ENCODE data around the gene MADD.

The MADD gene

GRCh38 chr11:47340980-47341775 is 71.2 kb downstream of the MADD start:
- no peak for DNase-seq (ENCODE audit: low read depth)

DNA sequence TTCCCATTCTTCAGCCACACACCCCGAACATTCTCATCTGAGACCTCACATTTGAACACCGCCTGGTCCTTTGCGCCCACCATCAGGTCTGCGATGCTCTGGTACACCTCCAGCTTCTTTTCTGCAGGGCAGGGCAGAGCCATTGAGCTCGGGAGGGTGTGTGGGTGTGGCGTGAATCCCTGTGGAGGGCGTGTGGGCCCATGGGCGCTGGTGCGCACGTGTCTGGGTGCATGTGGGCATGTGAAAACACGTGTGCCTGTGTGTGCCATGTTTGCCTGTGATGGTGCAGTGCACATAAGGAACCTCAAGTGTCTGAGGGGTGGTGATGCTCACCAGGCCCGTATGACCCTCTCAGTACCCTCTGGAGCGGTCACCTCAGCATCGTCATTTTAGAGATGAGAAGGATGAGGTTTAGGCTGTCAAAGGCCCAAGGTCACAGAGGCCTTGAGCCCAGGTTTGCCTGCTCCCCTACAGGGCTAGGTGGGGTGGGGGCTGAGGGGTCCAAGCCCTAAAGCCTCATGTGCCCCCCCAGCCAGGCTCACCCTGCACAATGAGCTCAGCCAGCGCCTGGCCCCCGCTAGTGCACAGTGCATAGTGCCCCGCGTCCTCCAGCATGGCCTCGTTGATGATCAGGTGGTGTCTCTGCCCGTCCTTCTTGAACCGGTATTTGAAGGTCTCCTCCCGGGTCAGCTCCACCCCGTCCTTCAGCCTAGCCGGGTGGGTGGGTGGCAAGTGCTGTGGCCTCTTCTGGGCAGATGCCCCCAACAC is 72.3 kb downstream of the MADD start:
- DNase-seq (ENCODE audit: low read depth), result no peak

DNA sequence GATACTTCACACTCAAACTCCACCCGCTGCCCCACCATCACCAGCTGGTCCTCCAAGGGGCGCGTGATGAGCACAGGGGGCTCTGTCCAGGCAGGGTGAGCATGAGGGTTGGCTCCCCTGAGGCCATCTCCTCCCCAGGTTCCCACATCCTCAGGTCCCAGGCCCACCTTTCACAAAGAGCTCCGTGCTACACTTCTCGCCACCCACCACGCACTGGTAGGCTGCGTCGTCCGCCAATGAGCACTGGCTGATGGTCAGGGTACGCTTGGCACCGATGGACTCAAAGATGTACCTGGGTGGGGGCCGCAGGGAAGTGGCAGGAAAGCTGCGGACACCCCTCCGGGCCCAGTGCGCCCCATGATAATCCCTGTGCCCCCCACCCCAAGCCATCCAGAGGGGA is 72.9 kb downstream of the MADD start:
- no peak for DNase-seq (ENCODE audit: low read depth)

- no peak for DNase-seq (ENCODE audit: low read depth)
These were observed 76.1 kb downstream of the MADD start for GRCh38 chr11:47345890-47346563.

GRCh38 chr11:47347137-47347536 is 77.2 kb downstream of the MADD start:
- no peak for DNase-seq (ENCODE audit: low read depth)

GRCh38 chr11:47348131-47348802 is 78.3 kb downstream of the MADD start:
- no peak for DNase-seq (ENCODE audit: low read depth)

DNA sequence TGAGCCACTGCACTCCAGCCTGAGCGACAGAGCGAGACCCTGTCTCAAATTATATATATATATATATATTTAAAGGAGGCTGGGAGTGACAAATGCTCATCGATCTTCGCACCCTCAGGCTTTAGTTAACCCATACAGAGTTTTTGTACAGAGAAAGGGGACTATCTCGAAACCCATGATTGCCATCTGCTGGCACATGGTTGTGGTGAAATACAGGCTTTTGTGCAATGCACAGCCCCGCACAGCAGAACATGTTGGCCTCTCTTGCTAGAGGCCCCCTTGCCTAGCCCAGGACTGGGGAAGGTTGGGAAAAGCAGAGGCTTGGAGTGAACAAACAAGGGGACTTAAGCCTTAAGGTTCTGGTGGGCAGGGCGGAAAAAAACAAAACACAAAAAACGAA is 78.9 kb downstream of the MADD start:
- no peak for DNase-seq (ENCODE audit: low read depth)

DNA sequence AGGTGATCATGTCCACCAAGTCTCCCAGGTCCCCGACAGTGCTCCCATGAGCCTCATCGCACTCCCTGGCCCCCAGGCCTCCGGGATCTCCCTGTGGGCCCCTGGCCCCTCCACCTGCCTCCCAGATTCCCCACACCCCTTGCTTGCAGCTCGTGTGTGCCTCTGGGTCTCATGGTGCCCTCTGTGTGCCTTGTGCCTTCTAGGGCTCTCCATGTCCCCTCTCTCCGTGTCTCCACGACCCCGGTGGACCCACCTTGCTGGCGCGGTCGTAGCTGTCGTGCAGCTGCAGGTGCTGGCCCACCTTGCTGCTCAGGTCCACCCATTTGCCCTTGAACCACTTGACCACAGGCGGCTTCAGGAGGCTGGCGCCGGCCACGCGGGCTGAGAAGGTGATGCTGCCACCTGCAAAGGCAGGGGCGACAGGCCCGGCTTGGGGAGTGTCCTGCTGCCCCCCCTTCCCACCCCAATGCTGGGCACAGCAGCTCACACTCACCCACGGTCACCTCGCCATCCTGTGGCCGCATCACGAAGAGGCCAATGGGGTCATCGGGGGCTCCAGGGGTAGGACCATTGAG is 79.7 kb downstream of the MADD start:
- DNase-seq (ENCODE audit: low read depth), result no peak

DNA sequence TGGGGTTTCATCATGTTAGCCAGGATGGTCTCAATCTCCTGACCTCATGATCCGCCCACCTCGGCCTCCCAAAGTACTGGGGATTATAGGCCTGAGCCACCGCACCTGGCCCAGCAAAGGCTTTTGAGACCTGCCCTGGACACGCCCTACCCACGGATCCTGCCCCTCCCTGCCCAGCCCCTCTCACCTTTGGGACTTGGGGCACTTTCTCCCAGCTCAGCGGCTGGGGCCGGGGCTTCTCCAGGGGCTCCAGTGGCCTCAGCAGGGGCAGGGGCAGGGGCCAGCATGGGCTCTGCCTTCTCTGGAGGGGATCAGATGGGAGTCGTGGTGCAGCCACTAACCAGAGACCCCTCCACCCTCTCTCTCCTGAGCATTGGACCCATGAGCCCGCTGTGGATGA is 80.4 kb downstream of the MADD start:
- no peak for DNase-seq (ENCODE audit: low read depth)

GRCh38 chr11:47351156-47352126 is 81.5 kb downstream of the MADD start:
- DNase-seq (ENCODE audit: low read depth), result no peak

DNA sequence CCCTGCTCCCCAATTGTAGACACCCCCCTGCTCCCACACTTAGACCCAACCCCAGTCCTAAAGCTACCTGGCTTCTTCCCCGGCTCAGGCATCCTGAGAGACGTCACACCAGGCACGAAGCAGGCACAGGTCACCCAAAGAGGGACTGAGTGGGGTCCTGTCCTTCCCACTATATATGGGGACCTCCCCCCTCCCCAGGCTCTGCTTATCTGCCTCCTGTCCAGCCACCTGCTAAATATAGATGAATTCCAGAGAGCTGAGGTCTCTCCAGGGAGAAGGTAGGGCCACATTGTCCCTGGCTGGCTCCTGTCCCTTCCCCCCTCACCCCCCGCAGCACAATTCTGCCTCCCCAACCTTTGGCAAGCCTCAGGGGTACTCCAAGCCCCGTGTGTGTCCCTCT is 82.6 kb downstream of the MADD start, which contains the start of gene MYBPC3:
Gene MYBPC3 (minus strand): TSS at position 147 of the 400 bp plus-strand sequence. CDS start 55 bp downstream, at position 92.
- DNase-seq (ENCODE audit: low read depth), result no peak

GRCh38 chr11:47353978-47354774 is 84.2 kb downstream of the MADD start:
- no peak for DNase-seq (ENCODE audit: low read depth)

DNA sequence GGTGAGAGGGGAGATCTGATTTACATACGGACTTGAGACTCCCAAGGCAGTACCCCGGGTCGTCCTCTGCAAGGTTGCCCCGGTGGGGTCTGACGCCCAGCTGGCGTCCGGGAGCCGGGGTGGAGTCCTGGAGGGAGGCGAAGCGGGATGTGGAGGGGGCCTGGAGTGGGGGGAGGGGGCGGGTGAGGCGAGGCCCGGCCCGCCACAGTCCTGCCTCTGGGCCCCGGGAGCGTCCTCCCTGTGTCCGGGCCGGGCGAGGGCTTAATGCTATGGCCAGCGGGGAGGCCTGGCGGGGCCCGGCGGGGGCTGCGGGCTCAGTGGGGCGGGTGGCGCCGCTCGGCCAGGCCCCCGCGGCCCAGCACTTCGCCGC is 85.0 kb downstream of the MADD start:
- no peak for DNase-seq (ENCODE audit: low read depth)

DNA sequence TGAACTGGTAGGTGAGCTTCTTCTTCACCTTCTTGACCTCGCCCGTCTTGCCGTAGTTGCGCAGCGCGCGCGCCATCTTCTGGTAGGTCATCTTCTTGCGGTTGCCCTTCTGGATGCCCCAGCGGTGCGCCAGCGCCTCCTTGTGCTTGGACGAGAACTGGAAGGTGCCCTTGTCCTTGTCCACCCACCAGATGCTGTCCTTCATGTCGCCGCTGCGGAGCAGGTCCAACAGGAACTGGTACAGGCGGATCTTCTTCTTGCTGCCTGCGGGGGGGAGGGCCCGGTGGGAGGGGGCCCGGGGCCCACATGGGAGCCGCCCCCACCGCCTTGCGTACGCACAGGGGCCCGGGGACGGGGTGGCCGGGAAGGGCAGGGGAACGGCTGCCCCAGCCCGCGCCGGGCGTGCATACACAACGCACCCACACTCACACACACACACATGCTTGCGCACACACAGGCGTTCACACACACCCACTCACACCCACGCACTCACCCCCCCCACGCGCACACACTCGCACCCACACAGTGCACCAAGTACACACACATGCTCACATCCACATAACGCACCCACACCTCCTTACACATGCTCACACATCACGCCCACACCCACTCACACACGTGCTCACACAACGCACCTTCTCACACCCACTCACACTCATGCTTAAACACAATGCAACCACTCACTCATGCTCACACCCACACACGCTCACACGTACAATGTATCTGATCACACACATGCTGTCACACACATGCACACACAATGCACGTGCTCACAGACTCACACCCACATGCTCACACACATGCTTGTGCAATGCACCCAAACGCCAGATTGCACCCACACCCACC is 85.6 kb downstream of the MADD start:
- no peak for DNase-seq (ENCODE audit: low read depth)

DNA sequence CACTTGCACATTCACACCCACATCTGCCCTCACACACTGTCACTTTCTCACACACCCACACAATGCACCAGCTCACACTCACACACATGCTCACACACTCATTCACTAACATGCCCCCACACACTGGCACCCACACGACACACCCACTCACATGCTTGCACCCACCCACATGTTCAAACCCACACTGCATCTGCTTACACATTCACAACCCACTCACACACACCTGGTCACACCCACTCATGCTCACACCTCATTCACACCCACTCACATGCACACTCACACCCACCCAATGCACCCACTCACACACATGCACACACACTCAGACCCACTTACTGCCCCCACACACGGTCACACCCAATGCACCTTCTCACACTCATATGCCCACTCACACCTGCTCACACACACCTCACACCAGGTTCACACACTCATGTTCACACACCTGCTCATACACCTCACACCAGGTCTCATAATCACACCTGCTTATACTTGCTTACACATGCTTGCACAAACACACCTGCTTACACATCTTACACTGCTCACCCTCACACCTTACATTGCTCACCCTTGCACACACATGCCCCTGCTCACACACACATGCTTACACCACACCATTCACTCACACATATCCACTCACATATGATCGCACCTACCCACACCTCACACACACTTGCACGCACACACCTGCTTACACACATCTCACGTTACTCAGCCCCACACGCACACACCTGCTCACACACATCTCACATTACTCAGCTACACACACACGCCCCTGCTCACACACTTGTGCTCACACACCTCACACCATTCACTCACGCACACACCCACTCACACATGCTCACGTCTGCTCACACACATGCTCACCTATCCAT is 86.4 kb downstream of the MADD start:
- DNase-seq (ENCODE audit: low read depth), result no peak

DNA sequence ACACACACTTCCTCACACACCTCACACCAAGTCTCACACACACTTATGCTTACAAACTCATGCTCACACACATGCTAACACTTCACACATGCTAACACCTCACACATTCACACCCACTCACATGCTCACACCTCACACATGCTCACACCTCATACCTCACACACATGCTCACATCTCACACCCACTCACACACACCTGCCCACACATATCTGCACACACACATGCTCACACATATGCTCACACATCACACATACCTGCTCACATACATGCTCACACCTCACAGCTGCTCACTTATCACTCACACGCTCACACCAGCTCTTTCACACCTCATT is 87.0 kb downstream of the MADD start:
- DNase-seq (ENCODE audit: low read depth), result no peak

- no peak for DNase-seq (ENCODE audit: low read depth)
These were observed 88.2 kb downstream of the MADD start for GRCh38 chr11:47357985-47358730.

DNA sequence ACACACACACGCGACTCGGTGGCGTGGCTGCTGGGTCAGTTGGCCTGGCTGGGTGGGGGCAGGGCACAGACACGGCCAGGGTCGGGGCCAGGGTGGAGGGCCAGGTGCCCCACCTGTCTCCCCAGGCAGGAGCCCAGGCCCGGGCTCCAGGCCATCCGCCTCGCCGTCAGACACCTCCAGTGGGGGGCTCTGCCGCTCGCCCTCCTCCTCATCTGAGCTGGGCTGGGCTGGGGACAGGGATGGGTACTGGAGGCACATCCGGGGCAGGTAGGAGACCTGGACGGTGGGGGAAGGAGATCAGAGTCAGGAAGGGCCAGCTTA is 88.8 kb downstream of the MADD start:
- DNase-seq (ENCODE audit: low read depth), result no peak
